ENCODE data around the gene HBG1. TPM values are rescaled to one million over a fixed set of nuclear protein-coding genes. Genes with fewer than 3 reads are reported as not detected.

Gene HBG1
- total and polyA plus RNA-seq, 10 of the 15 experiments (the other 5 are each of a cell fraction or from before 2014, with no cell fraction given), result 0.84 to 2.3 (median 1.9) TPM; not detected in 5

DNA sequence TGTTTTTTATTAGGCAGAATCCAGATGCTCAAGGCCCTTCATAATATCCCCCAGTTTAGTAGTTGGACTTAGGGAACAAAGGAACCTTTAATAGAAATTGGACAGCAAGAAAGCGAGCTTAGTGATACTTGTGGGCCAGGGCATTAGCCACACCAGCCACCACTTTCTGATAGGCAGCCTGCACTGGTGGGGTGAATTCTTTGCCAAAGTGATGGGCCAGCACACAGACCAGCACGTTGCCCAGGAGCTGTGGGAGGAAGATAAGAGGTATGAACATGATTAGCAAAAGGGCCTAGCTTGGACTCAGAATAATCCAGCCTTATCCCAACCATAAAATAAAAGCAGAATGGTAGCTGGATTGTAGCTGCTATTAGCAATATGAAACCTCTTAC, 24.2 kb downstream of the HBG1 start:
- no TSS peak for BruUV-seq (replicated peaks)
- H3K27ac ChIP-seq (ENCODE audit: control insufficient read depth, insufficient read depth), result no peak overlapping the region
- in situ Hi-C loops (cut with MboI) (no loop called here), intact Hi-C loops (cut with micrococcal nuclease; ENCODE audit: unreplicated experiment) (no loop called here)
- DNase-seq (ENCODE audit: low read depth, low spot score) (no peak), ATAC-seq (no peak; the same call in 2 of the 3 replicates), FAIRE-seq (no peak)
- no peaks in the 10 kb centered on the region for H3K9me3 ChIP-seq (replicated peaks; ENCODE audit: control insufficient read depth, insufficient read depth, low read length)
- SMC1A ChIA-PET (ENCODE audit: uncharacterized antibody, unreplicated experiment), result no interaction called here
- no peak overlapping the region for H3K4me2 ChIP-seq (ENCODE audit: control insufficient read depth, insufficient read depth)
- no peaks in the 10 kb centered on the region for H3K79me2 ChIP-seq (ENCODE audit: control insufficient read depth, insufficient read depth, low read length)
- no peaks in the 10 kb centered on the region for H3K36me3 ChIP-seq (ENCODE audit: control insufficient read depth in 2 of 2, insufficient read depth in 2 of 2, low read length in 1 of 2)
- 9% methylated on average over 2 of the region's 2 CpGs for WGBS (ENCODE audit: insufficient coverage, insufficient replicate concordance, low lambda C conversion rate, missing lambda C conversion rate)
- RAD21 ChIA-PET (ENCODE audit: unreplicated experiment), result no interaction called here
- no peak overlapping the region for H3K4me3 ChIP-seq
- TF ChIP-seq, protein P1, sequence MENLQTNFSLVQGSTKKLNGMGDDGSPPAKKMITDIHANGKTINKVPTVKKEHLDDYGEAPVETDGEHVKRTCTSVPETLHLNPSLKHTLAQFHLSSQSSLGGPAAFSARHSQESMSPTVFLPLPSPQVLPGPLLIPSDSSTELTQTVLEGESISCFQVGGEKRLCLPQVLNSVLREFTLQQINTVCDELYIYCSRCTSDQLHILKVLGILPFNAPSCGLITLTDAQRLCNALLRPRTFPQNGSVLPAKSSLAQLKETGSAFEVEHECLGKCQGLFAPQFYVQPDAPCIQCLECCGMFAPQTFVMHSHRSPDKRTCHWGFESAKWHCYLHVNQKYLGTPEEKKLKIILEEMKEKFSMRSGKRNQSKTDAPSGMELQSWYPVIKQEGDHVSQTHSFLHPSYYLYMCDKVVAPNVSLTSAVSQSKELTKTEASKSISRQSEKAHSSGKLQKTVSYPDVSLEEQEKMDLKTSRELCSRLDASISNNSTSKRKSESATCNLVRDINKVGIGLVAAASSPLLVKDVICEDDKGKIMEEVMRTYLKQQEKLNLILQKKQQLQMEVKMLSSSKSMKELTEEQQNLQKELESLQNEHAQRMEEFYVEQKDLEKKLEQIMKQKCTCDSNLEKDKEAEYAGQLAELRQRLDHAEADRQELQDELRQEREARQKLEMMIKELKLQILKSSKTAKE (IDR thresholded peaks at IDR 0.05; ENCODE audit: low read depth, poor library complexity, severe bottlenecking), result no peak
- TF ChIP-seq, protein P2, sequence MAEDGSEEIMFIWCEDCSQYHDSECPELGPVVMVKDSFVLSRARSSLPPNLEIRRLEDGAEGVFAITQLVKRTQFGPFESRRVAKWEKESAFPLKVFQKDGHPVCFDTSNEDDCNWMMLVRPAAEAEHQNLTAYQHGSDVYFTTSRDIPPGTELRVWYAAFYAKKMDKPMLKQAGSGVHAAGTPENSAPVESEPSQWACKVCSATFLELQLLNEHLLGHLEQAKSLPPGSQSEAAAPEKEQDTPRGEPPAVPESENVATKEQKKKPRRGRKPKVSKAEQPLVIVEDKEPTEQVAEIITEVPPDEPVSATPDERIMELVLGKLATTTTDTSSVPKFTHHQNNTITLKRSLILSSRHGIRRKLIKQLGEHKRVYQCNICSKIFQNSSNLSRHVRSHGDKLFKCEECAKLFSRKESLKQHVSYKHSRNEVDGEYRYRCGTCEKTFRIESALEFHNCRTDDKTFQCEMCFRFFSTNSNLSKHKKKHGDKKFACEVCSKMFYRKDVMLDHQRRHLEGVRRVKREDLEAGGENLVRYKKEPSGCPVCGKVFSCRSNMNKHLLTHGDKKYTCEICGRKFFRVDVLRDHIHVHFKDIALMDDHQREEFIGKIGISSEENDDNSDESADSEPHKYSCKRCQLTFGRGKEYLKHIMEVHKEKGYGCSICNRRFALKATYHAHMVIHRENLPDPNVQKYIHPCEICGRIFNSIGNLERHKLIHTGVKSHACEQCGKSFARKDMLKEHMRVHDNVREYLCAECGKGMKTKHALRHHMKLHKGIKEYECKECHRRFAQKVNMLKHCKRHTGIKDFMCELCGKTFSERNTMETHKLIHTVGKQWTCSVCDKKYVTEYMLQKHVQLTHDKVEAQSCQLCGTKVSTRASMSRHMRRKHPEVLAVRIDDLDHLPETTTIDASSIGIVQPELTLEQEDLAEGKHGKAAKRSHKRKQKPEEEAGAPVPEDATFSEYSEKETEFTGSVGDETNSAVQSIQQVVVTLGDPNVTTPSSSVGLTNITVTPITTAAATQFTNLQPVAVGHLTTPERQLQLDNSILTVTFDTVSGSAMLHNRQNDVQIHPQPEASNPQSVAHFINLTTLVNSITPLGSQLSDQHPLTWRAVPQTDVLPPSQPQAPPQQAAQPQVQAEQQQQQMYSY (CRISPR knock-in tag; IDR thresholded peaks at IDR 0.05), result no peak
- TF ChIP-seq, protein P3, sequence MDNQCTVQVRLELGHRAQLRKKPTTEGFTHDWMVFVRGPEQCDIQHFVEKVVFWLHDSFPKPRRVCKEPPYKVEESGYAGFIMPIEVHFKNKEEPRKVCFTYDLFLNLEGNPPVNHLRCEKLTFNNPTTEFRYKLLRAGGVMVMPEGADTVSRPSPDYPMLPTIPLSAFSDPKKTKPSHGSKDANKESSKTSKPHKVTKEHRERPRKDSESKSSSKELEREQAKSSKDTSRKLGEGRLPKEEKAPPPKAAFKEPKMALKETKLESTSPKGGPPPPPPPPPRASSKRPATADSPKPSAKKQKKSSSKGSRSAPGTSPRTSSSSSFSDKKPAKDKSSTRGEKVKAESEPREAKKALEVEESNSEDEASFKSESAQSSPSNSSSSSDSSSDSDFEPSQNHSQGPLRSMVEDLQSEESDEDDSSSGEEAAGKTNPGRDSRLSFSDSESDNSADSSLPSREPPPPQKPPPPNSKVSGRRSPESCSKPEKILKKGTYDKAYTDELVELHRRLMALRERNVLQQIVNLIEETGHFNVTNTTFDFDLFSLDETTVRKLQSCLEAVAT (IDR thresholded peaks at IDR 0.05), result no peak
- no peak for TF ChIP-seq FOS (IDR thresholded peaks at IDR 0.05; ENCODE audit: borderline replicate concordance, extremely low read depth, insufficient read length)
- TF ChIP-seq HDAC2 (IDR thresholded peaks at IDR 0.05), result no peak
- TF ChIP-seq, protein P4, sequence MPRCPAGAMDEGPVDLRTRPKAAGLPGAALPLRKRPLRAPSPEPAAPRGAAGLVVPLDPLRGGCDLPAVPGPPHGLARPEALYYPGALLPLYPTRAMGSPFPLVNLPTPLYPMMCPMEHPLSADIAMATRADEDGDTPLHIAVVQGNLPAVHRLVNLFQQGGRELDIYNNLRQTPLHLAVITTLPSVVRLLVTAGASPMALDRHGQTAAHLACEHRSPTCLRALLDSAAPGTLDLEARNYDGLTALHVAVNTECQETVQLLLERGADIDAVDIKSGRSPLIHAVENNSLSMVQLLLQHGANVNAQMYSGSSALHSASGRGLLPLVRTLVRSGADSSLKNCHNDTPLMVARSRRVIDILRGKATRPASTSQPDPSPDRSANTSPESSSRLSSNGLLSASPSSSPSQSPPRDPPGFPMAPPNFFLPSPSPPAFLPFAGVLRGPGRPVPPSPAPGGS (IDR thresholded peaks at IDR 0.05; ENCODE audit: borderline replicate concordance, insufficient read depth, low read depth, low read length, poor library complexity, severe bottlenecking), result no peak
- no peak for TF ChIP-seq TAF1 (IDR thresholded peaks at IDR 0.05; ENCODE audit: borderline replicate concordance, low read depth, low read length)
- TF ChIP-seq, protein P5, sequence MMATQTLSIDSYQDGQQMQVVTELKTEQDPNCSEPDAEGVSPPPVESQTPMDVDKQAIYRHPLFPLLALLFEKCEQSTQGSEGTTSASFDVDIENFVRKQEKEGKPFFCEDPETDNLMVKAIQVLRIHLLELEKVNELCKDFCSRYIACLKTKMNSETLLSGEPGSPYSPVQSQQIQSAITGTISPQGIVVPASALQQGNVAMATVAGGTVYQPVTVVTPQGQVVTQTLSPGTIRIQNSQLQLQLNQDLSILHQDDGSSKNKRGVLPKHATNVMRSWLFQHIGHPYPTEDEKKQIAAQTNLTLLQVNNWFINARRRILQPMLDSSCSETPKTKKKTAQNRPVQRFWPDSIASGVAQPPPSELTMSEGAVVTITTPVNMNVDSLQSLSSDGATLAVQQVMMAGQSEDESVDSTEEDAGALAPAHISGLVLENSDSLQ (IDR thresholded peaks at IDR 0.05), result no peak
- TF ChIP-seq GABPA (IDR thresholded peaks at IDR 0.05; ENCODE audit: low read depth), result no peak
- TF ChIP-seq, protein P6, sequence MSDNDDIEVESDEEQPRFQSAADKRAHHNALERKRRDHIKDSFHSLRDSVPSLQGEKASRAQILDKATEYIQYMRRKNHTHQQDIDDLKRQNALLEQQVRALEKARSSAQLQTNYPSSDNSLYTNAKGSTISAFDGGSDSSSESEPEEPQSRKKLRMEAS (IDR thresholded peaks at IDR 0.05; ENCODE audit: low read depth, low read length), result no peak
- no peak for TF ChIP-seq NFYA (IDR thresholded peaks at IDR 0.05; ENCODE audit: borderline replicate concordance, low read depth, low read length)
- no peaks in the 10 kb centered on the region for H4K20me1 ChIP-seq (ENCODE audit: control insufficient read depth, insufficient read depth)
- POLR2A ChIA-PET, result no interaction called here
- no peaks in the 10 kb centered on the region for H3K4me1 ChIP-seq (ENCODE audit: control insufficient read depth, insufficient read depth, low read length)
- CTCF ChIA-PET, result no interaction called here
- no peak overlapping the region for H2AFZ ChIP-seq (ENCODE audit: control insufficient read depth, low read depth, low read length)
- no peak overlapping the region for H3K9ac ChIP-seq (ENCODE audit: control insufficient read depth, insufficient read depth, low read length)
- no peaks in the 10 kb centered on the region for H3K27me3 ChIP-seq (replicated peaks in 1 of 2; ENCODE audit: control insufficient read depth in 2 of 2, insufficient read depth in 2 of 2, low read length in 1 of 2)

All from GM12878 (cell line).